Activated T-helper 2 cell treated with anti-CD3 and anti-CD28 coated beads, Interferon-gamma antibody, Interleukin-2, Interleukin-4, amounts not matched to agents 10 μg/mL and 5 μg/mL and 100 μg/mL, durations not matched to agents 14 hours and 24 hours and 36 hours (primary cell): ENCODE measurements around the gene RETREG1. TPM values are rescaled to one million over a fixed set of nuclear protein-coding genes. Genes with fewer than 3 reads are reported as not detected.

Experiments used
- DNase-seq: peaks from one replicate; pipeline ENCODE4 v3.0.0; 2021; ENCODE audit warnings: low spot score
- H3K27ac Mint-ChIP-seq: one replicate; pipeline ENCODE4 v1.8.0; 2021; ENCODE audit warnings: mixed read lengths
- H3K27me3 Mint-ChIP-seq: one replicate; pipeline ENCODE4 v1.8.0; 2021; ENCODE audit warnings: low read depth, mixed read lengths
- H3K36me3 Mint-ChIP-seq: one replicate; pipeline ENCODE4 v1.8.0; 2021; ENCODE audit warnings: low read depth, mixed read lengths
- H3K4me1 Mint-ChIP-seq: one replicate; pipeline ENCODE4 v1.8.0; 2021; ENCODE audit warnings: low read depth, mixed read lengths
- H3K4me3 Mint-ChIP-seq: one replicate; pipeline ENCODE4 v1.8.0; 2021; ENCODE audit warnings: low read depth, mild to moderate bottlenecking, moderate library complexity, mixed read lengths
- H3K9me3 Mint-ChIP-seq: one replicate; pipeline ENCODE4 v1.8.0; 2021; ENCODE audit warnings: mixed read lengths
- intact Hi-C: fragments of 100-400 bp; cut with micrococcal nuclease; formaldehyde crosslinking; loops from one replicate; pipeline ENCODE4 v1.15.1; 2023
- total RNA-seq: library from RNA; stranded (reverse); gene quantifications from 2 replicates; pipeline ENCODE4 v1.2.3, GENCODE V29; 2022

RETREG1 gene
- total RNA-seq, 1 donor from 2014 or later = 28.0 TPM

DNA sequence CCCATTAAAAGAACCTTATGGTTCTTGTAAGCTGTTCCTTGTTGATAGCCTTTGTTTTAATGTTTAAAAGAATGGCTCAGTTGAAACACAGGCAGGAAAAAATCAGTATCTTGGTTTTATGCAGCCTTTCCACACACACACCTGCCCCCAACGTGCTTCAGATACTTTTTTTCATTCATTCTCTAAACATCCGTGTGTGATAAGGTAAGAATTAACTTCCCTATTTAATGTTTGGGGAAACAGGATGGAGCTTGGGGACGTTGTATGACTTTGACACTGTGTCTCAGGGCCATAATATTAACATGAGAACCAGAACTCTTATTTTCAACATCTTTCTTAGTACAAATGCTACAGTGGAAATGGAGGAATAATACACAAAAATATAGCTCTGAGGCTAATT, 145.4 kb downstream of the RETREG1 start:
- Mint-ChIP-seq H3K27me3 (no peaks in the 10 kb centered on the region), H3K27ac (no peak overlapping the region), H3K9me3 (no peaks in the 10 kb centered on the region), H3K36me3 (peaks cover 26% of the 10 kb centered on the region), H3K4me3 (no peak overlapping the region), H3K4me1 (peaks cover 15% of the 10 kb centered on the region)
- no peak for DNase-seq
- intact Hi-C loops = no loop called here

DNA sequence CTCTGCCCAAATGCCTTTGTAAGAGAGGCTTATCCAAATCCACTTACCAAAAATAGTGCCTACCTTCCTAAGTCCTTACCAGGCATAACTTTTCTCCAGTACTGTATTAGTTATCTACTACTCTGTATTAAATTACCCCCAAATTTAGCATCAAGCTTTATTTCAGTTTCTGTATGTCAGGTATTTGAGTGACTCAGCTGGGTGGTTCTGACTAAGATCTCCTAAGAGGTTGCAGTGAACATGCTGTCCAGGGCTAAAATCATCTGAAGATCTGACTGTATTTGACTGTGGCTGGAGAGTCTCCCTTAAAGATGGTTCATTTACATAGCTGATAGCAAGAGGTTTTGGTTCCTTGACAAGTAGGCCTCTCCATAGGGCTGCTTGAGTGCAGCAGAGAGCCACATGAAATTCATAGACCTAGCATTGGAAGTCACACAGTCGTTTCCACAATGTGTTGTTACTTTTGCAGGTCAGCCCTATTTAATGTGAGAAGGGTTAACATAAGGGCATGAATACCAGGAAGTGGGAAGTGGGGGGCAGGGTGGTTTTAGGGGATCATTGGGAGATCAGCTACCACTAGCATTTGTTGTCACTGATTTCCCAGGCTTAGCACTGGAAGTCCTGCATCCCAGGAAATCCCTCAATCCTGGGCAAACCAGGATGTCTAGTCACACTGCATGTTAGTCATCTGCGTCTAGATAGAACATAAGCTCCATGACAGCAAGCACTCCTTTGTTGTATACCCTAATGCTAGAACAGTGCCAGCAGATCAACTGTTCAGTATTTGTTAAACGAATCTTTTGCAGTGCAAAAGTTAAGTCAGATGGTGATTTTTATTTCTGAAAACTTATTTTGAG, 149.2 kb downstream of the RETREG1 start:
- Mint-ChIP-seq H3K27me3 (no peaks in the 10 kb centered on the region), H3K36me3 (peaks cover 40% of the 10 kb centered on the region), H3K27ac (peak overlapping the region; percentile 89), H3K4me3 (peak overlapping the region; percentile 99), H3K9me3 (no peaks in the 10 kb centered on the region), H3K4me1 (peaks cover 41% of the 10 kb centered on the region)
- intact Hi-C loops = loop anchor here (1.0 to 5.0 kb wide), 2 partner anchors 8 to 85 kb away; no protein-coding TSS in a partner anchor
- DNase-seq = no peak

GRCh38 chr5:16465544-16466432, 151.0 kb downstream of the RETREG1 start, which contains the start of gene ZNF622:
Gene ZNF622, minus strand, starts transcription at chr5:16465800. Its CDS starts 135 bp downstream, at chr5:16465665.
- peak within 1 kb of the TSS; percentile 99 for H3K4me3 Mint-ChIP-seq
- H3K27me3 Mint-ChIP-seq = no peaks in the 10 kb centered on the region
- H3K36me3 Mint-ChIP-seq = peaks cover 56% of the 10 kb centered on the region
- H3K27ac Mint-ChIP-seq = peak within 1 kb of the TSS; percentile 89
- peak; percentile 86 for DNase-seq
- intact Hi-C loops = loop anchor here (1.0 to 5.0 kb wide), 2 partner anchors 9 to 87 kb away; no protein-coding TSS in a partner anchor
- H3K9me3 Mint-ChIP-seq = no peaks in the 10 kb centered on the region
- H3K4me1 Mint-ChIP-seq = peaks cover 57% of the 10 kb centered on the region

DNA sequence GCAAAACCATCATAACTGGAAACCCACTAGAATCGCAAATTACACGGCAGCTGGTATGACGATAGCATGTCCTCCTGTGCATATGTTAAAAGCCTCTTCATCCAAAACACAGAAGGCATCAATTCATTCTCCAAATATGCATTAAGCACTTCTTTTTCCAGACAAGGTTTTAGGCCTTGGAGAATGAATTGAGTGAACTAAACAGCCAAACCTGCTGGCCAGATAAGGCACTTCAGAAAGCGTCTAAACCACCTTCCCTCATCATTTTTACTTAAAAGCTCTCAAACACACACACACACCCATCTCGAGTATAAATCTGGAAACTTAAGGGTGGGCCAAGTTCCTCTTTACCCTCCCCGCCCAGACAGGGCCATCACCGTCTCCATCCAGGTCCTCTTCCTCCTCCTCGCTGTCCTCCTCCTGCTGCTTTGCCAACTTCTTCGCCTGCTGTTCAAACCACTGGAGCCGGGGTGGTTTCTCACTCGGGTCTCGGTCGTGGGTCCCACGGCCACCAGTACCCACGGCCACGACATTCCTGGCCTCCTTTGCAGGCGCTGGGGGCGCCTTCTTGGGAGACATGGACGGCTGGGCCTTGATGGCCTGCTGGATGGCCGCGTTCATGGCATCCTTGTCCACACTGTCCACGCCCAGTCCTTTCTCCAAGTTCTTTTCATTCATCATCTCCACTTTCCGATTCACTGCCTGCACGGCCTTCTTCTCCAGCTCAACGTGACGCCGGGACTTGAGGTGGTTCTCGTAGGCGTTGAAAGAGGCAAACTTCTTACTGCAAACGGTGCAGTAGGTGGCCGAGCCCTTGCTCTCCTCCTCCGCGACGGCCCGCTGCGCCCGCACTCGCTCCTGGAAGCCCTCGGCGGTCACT, 151.9 kb downstream of the RETREG1 start:
- DNase-seq = peak; percentile 13
- intact Hi-C loops = loop anchor here (1.0 to 5.0 kb wide), 2 partner anchors 9 to 87 kb away; no protein-coding TSS in a partner anchor
- Mint-ChIP-seq H3K27me3 (no peaks in the 10 kb centered on the region), H3K36me3 (peaks cover 64% of the 10 kb centered on the region), H3K4me1 (peaks cover 63% of the 10 kb centered on the region), H3K9me3 (no peaks in the 10 kb centered on the region), H3K27ac (peak overlapping the region; percentile 89), H3K4me3 (peak overlapping the region; percentile 99)

- Mint-ChIP-seq H3K27ac (peak overlapping the region; percentile 89), H3K27me3 (no peaks in the 10 kb centered on the region), H3K4me1 (peaks cover 70% of the 10 kb centered on the region), H3K36me3 (peaks cover 71% of the 10 kb centered on the region), H3K9me3 (no peaks in the 10 kb centered on the region), H3K4me3 (peak overlapping the region; percentile 99)
- no peak for DNase-seq
- intact Hi-C loops = no loop called here
These were observed 152.6 kb downstream of the RETREG1 start for GRCh38 chr5:16464231-16464630.

DNA sequence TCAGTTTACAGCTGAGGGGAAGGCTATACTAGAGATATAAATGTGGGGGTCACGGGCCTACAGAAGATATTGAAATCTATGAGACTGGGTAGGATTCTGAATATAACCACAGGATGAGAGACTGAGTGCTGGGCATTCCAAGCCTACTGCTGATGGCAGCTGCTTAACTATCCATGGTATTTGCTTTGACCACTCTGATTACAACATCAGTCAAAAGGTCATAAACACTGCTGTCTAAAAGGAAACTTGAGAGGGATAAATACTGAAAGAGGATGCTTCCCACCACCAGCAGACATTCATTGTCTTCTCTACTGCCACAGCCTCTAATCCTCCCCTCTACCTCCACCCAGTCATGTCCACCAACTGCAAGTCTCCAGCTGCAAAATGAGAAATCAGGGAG, 155.0 kb downstream of the RETREG1 start:
- DNase-seq = no peak
- Mint-ChIP-seq H3K36me3 (peaks cover 78% of the 10 kb centered on the region), H3K4me3 (peak overlapping the region; percentile 15), H3K4me1 (peaks cover 72% of the 10 kb centered on the region), H3K9me3 (no peaks in the 10 kb centered on the region), H3K27me3 (no peaks in the 10 kb centered on the region), H3K27ac (no peak overlapping the region)
- intact Hi-C loops = no loop called here

- Mint-ChIP-seq H3K36me3 (peaks cover 85% of the 10 kb centered on the region), H3K4me1 (peaks cover 78% of the 10 kb centered on the region), H3K27ac (peak overlapping the region; percentile 45), H3K9me3 (no peaks in the 10 kb centered on the region), H3K4me3 (peak overlapping the region; percentile 15), H3K27me3 (no peaks in the 10 kb centered on the region)
- intact Hi-C loops = no loop called here
- DNase-seq = no peak
These were observed 155.8 kb downstream of the RETREG1 start for GRCh38 chr5:16461026-16461425.

GRCh38 chr5:16459451-16459850, 157.3 kb downstream of the RETREG1 start:
- Mint-ChIP-seq H3K9me3 (no peaks in the 10 kb centered on the region), H3K4me1 (peaks cover 76% of the 10 kb centered on the region), H3K27me3 (no peaks in the 10 kb centered on the region), H3K4me3 (peak overlapping the region; percentile 51), H3K27ac (peak overlapping the region; percentile 76), H3K36me3 (peaks cover 84% of the 10 kb centered on the region)
- DNase-seq = no peak
- intact Hi-C loops = loop anchor here (1.0 to 10.0 kb wide), 2 partner anchors 8 to 325 kb away; no protein-coding TSS in a partner anchor

GRCh38 chr5:16457853-16458252, 158.9 kb downstream of the RETREG1 start:
- peaks cover 61% of the 10 kb centered on the region for H3K4me1 Mint-ChIP-seq
- no peaks in the 10 kb centered on the region for H3K27me3 Mint-ChIP-seq
- peak overlapping the region; percentile 37 for H3K4me3 Mint-ChIP-seq
- H3K36me3 Mint-ChIP-seq = peaks cover 82% of the 10 kb centered on the region
- no peaks in the 10 kb centered on the region for H3K9me3 Mint-ChIP-seq
- peak overlapping the region; percentile 85 for H3K27ac Mint-ChIP-seq
- no peak for DNase-seq
- intact Hi-C loops = loop anchor here (2.0 to 10.0 kb wide), 2 partner anchors 169 to 327 kb away; no protein-coding TSS in a partner anchor

GRCh38 chr5:16457451-16457850, 159.3 kb downstream of the RETREG1 start:
- peak overlapping the region; percentile 37 for H3K4me3 Mint-ChIP-seq
- no peak for DNase-seq
- H3K9me3 Mint-ChIP-seq = no peaks in the 10 kb centered on the region
- peaks cover 59% of the 10 kb centered on the region for H3K4me1 Mint-ChIP-seq
- H3K27ac Mint-ChIP-seq = peak overlapping the region; percentile 85
- intact Hi-C loops = loop anchor here (2.0 to 10.0 kb wide), 2 partner anchors 169 to 327 kb away; no protein-coding TSS in a partner anchor
- H3K36me3 Mint-ChIP-seq = peaks cover 81% of the 10 kb centered on the region
- H3K27me3 Mint-ChIP-seq = no peaks in the 10 kb centered on the region

DNA sequence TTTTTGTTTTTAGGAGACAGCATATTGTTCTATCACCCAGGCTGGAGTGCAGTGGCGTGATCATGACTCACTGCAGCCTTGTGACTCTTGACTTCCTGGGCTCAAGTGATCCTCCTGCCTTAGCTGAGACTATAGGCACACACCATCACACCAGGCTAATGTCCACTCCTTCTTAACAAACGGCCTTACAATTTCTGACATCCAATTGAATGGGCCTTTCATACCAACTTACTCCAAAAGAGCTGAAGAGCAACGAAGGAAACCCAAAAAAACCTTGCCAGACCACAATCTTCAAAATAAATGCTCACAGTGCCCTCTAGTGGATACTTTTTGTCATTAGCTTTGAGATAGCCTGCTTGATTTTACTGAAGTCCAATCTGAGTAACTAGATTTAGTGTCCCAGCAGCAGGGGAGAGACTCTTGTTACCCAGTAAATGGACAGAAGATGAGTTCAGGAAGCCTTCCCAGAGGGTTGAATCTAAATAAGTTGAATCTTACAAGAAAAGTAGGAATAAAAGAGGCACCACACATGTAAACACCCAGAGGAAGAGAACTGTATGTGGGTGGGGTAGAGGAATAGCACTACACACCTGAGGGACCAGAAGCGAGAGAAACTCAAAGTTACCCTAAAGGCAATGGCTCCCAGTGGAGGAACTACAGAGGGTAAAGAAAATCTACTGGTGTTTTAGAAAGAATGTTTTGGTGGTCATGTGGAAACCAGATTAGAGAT, 160.5 kb downstream of the RETREG1 start:
- Mint-ChIP-seq H3K9me3 (no peaks in the 10 kb centered on the region), H3K4me3 (peak overlapping the region; percentile 30), H3K27me3 (no peaks in the 10 kb centered on the region), H3K4me1 (peaks cover 48% of the 10 kb centered on the region), H3K27ac (peak overlapping the region; percentile 89), H3K36me3 (peaks cover 80% of the 10 kb centered on the region)
- no peak for DNase-seq
- intact Hi-C loops = loop anchor here (1.0 to 10.0 kb wide), 4 partner anchors 9 to 329 kb away; partner anchors contain the start of gene ZNF622
